ENCODE results near the gene BMERB1. TPM values are rescaled to one million over a fixed set of nuclear protein-coding genes. Genes with fewer than 3 reads are reported as not detected.

The BMERB1 gene
- total and polyA plus RNA-seq, 4 donors, result 5.6 to 33.3 (median 9.0) TPM

GRCh38 chr16:15434079-15434424, 336 bp upstream of the BMERB1 start:
- WGBS, result 45% methylated on average over 12 of the region's 12 CpGs
- no peak for DNase-seq (ENCODE audit: low spot score)

GRCh38 chr16:15435216-15435864, 952 bp downstream of the BMERB1 start:
- peak overlapping the region; percentile 82 to 98 (median 89) for H3K4me3 ChIP-seq (ENCODE audit: low read depth in 1 of 3, low read length in 3 of 3)
- no peak for DNase-seq (ENCODE audit: low spot score)
- H3K27me3 ChIP-seq (ENCODE audit: control insufficient read depth in 4 of 4, insufficient read depth in 4 of 4, low read length in 3 of 4), result no peaks in the 10 kb centered on the region
- TF ChIP-seq YY1 (IDR thresholded peaks at IDR 0.05) (no peak), ZBTB33 (IDR thresholded peaks at IDR 0.05) (no peak), EGR1 (IDR thresholded peaks at IDR 0.05; ENCODE audit: low read depth in 2 of 2) (no peak), RXRA (IDR thresholded peaks at IDR 0.05) (peak; percentile 12 to 21), JUND (IDR thresholded peaks at IDR 0.05) (no peak), TAF1 (conservative IDR thresholded peaks at IDR 0.05) (no peak), SP1 (IDR thresholded peaks at IDR 0.05) (no peak), HNF4G (IDR thresholded peaks at IDR 0.05) (no peak)
- H3K4me1 ChIP-seq (ENCODE audit: control insufficient read depth in 4 of 4, insufficient read depth in 4 of 4, low read length in 3 of 4), result peaks cover 2 to 38% (median 27%) of the 10 kb centered on the region in 4 donors
- 5% methylated on average over 22 of the region's 22 CpGs for WGBS
- H3K27ac ChIP-seq (ENCODE audit: low read depth in 1 of 2, low read length in 2 of 2), result peak overlapping the region; percentile 76 to 79
- H3K36me3 ChIP-seq (ENCODE audit: control insufficient read depth in 4 of 4, insufficient read depth in 3 of 4, low read depth in 1 of 4, low read length in 3 of 4), result no peaks in the 10 kb centered on the region
- no peaks in the 10 kb centered on the region for H3K9me3 ChIP-seq (ENCODE audit: control insufficient read depth in 4 of 4, low read length in 3 of 4)
- H3K9ac ChIP-seq (ENCODE audit: low read depth in 1 of 2, low read length in 2 of 2), result peak overlapping the region; percentile 45 to 49

More at GRCh38 chr16:15434079-15434424, 336 bp upstream of the BMERB1 start:
- Histone ChIP-seq H3K4me3 (ENCODE audit: low read depth in 1 of 3, low read length in 3 of 3) (peak overlapping the region in 1 of 3 donors; percentile 89), H3K36me3 (ENCODE audit: control insufficient read depth in 4 of 4, insufficient read depth in 3 of 4, low read depth in 1 of 4, low read length in 3 of 4) (no peaks in the 10 kb centered on the region), H3K4me1 (ENCODE audit: control insufficient read depth in 4 of 4, insufficient read depth in 4 of 4, low read length in 3 of 4) (peaks cover 2 to 26% (median 20%) of the 10 kb centered on the region in 4 donors), H3K27ac (ENCODE audit: low read depth in 1 of 2, low read length in 2 of 2) (no peak overlapping the region), H3K9ac (ENCODE audit: low read depth in 1 of 2, low read length in 2 of 2) (no peak overlapping the region), H3K27me3 (ENCODE audit: control insufficient read depth in 4 of 4, insufficient read depth in 4 of 4, low read length in 3 of 4) (no peaks in the 10 kb centered on the region), H3K9me3 (ENCODE audit: control insufficient read depth in 4 of 4, low read length in 3 of 4) (no peaks in the 10 kb centered on the region)
- TF ChIP-seq EGR1 (IDR thresholded peaks at IDR 0.05; ENCODE audit: low read depth in 2 of 2) (no peak), HNF4G (IDR thresholded peaks at IDR 0.05) (no peak), JUND (IDR thresholded peaks at IDR 0.05) (no peak), HNF4A (conservative IDR thresholded peaks at IDR 0.05) (no peak)

- Histone ChIP-seq H3K27ac (ENCODE audit: low read depth in 1 of 2, low read length in 2 of 2) (no peak overlapping the region), H3K9ac (ENCODE audit: low read depth in 1 of 2, low read length in 2 of 2) (no peak overlapping the region)
- WGBS, result 85% methylated on average over 4 of the region's 4 CpGs
These were observed 4.7 kb downstream of the BMERB1 start for GRCh38 chr16:15439102-15439501.

GRCh38 chr16:15439521-15439920, 5.1 kb downstream of the BMERB1 start:
- Histone ChIP-seq H3K27ac (ENCODE audit: low read depth in 1 of 2, low read length in 2 of 2) (peak overlapping the region in 1 of 2 donors; percentile 39), H3K27me3 (ENCODE audit: control insufficient read depth in 4 of 4, insufficient read depth in 4 of 4, low read length in 3 of 4) (no peaks in the 10 kb centered on the region), H3K4me1 (ENCODE audit: control insufficient read depth in 4 of 4, insufficient read depth in 4 of 4, low read length in 3 of 4) (peaks cover 2 to 55% (median 39%) of the 10 kb centered on the region in 4 donors), H3K9ac (ENCODE audit: low read depth in 1 of 2, low read length in 2 of 2) (no peak overlapping the region), H3K9me3 (ENCODE audit: control insufficient read depth in 4 of 4, low read length in 3 of 4) (no peaks in the 10 kb centered on the region), H3K4me3 (ENCODE audit: low read depth in 1 of 3, low read length in 3 of 3) (no peak overlapping the region), H3K36me3 (ENCODE audit: control insufficient read depth in 4 of 4, insufficient read depth in 3 of 4, low read depth in 1 of 4, low read length in 3 of 4) (no peaks in the 10 kb centered on the region)
- 89% methylated on average over 4 of the region's 4 CpGs for WGBS
- no peak for DNase-seq (ENCODE audit: low spot score)
- TF ChIP-seq CTCF (IDR thresholded peaks at IDR 0.05; ENCODE audit: low read depth, low read length, missing input control) (no peak), GABPA (IDR thresholded peaks at IDR 0.05 in 1 of 2, conservative IDR thresholded peaks at IDR 0.05 in 1 of 2) (no peak), FOXA2 (IDR thresholded peaks at IDR 0.05) (no peak), HNF4A (conservative IDR thresholded peaks at IDR 0.05) (no peak), NR2F2 (IDR thresholded peaks at IDR 0.05) (no peak), ZBTB33 (IDR thresholded peaks at IDR 0.05) (no peak), RAD21 (IDR thresholded peaks at IDR 0.05) (no peak)

More at GRCh38 chr16:15439102-15439501, 4.7 kb downstream of the BMERB1 start:
- Histone ChIP-seq H3K36me3 (ENCODE audit: control insufficient read depth in 4 of 4, insufficient read depth in 3 of 4, low read depth in 1 of 4, low read length in 3 of 4) (no peaks in the 10 kb centered on the region), H3K4me1 (ENCODE audit: control insufficient read depth in 4 of 4, insufficient read depth in 4 of 4, low read length in 3 of 4) (peaks cover 2 to 51% (median 35%) of the 10 kb centered on the region in 4 donors), H3K9me3 (ENCODE audit: control insufficient read depth in 4 of 4, low read length in 3 of 4) (no peaks in the 10 kb centered on the region), H3K4me3 (ENCODE audit: low read depth in 1 of 3, low read length in 3 of 3) (no peak overlapping the region), H3K27me3 (ENCODE audit: control insufficient read depth in 4 of 4, insufficient read depth in 4 of 4, low read length in 3 of 4) (no peaks in the 10 kb centered on the region)
- no peak for DNase-seq (ENCODE audit: low spot score)
- TF ChIP-seq NR2F2 (IDR thresholded peaks at IDR 0.05), result no peak
- TF ChIP-seq HNF4A (conservative IDR thresholded peaks at IDR 0.05), result peak in 1 of 2 donors; percentile 48
